TTC549 (cell line): ENCODE results near the gene KLHL1.

ENCODE experiments used
- FAIRE-seq: peaks from 2 replicates; lab custom pipeline; 2012; peaks lifted over from hg19 to GRCh38; lab: Jason Lieb, UNC

KLHL1 gene

GRCh38 chr13:69683921-69684686, 424.1 kb downstream of the KLHL1 start:
- no peak for FAIRE-seq

GRCh38 chr13:69681722-69682121, 426.5 kb downstream of the KLHL1 start:
- no peak for FAIRE-seq

- FAIRE-seq = no peak
These were observed 430.9 kb downstream of the KLHL1 start for GRCh38 chr13:69677343-69677742.

GRCh38 chr13:69676286-69676685, 432.0 kb downstream of the KLHL1 start:
- FAIRE-seq = no peak

GRCh38 chr13:69660155-69660554, 448.1 kb downstream of the KLHL1 start:
- FAIRE-seq = no peak

- no peak for FAIRE-seq
These were observed 450.6 kb downstream of the KLHL1 start for GRCh38 chr13:69657676-69658075.

- FAIRE-seq = no peak
These were observed 453.9 kb downstream of the KLHL1 start for GRCh38 chr13:69654392-69654791.
